ENCODE measurements around the gene PTRH1. TPM values are rescaled to one million over a fixed set of nuclear protein-coding genes. Genes with fewer than 3 reads are reported as not detected.

The PTRH1 gene
- 10 to 100 TPM in 2 of 5 donors, 1 to 10 TPM in 3; 2.9 to 50.4 (median 10.0) TPM for total RNA-seq
- 10 to 100 TPM; 13.3 to 23.4 (median 21.4) TPM for polyA plus RNA-seq
- long read RNA-seq, donor 1, transcript PTRH1-208 (5 exons, 814 nt) = major isoform, 5 of 5 reads
- long read RNA-seq, donor 1, partial matches to known transcripts = 0 of 5 reads
- long read RNA-seq, donor 1, other reads (novel, unspliced or antisense) = 0 of 5 reads
- long read RNA-seq, donor 2, transcript PTRH1-208 (5 exons, 814 nt) = major isoform, 6 of 6 reads
- long read RNA-seq, donor 2, partial matches to known transcripts = 0 of 6 reads
- long read RNA-seq, donor 2, other reads (novel, unspliced or antisense) = 0 of 6 reads
- long read RNA-seq, donor 3, partial matches to known transcripts = 0 of 4 reads
- long read RNA-seq, donor 3, other reads (novel, unspliced or antisense) = 0 of 4 reads
- long read RNA-seq, donor 4 = 0 reads
- long read RNA-seq, donor 5, transcript PTRH1-208 (5 exons, 814 nt) = major isoform, 6 of 15 reads
- long read RNA-seq, donor 5, partial matches to known transcripts = 9 of 15 reads
- long read RNA-seq, donor 5, other reads (novel, unspliced or antisense) = 0 of 15 reads
- long read RNA-seq, donor 6, transcript PTRH1-208 (5 exons, 814 nt) = major isoform, 19 of 95 reads
- long read RNA-seq, donor 6, partial matches to known transcripts = 74 of 95 reads
- long read RNA-seq, donor 6, other reads (novel, unspliced or antisense) = 0 of 95 reads
- long read RNA-seq, donor 7, transcript PTRH1-208 (5 exons, 814 nt) = major isoform, 8 of 11 reads
- long read RNA-seq, donor 7, partial matches to known transcripts = 0 of 11 reads
- long read RNA-seq, donor 7, other reads (novel, unspliced or antisense) = 0 of 11 reads
- long read RNA-seq, donor 8, transcript PTRH1-208 (5 exons, 814 nt) = major isoform, 5 of 5 reads
- long read RNA-seq, donor 8, partial matches to known transcripts = 0 of 5 reads
- long read RNA-seq, donor 8, other reads (novel, unspliced or antisense) = 0 of 5 reads
- long read RNA-seq, donor 9, partial matches to known transcripts = 0 of 3 reads
- long read RNA-seq, donor 9, other reads (novel, unspliced or antisense) = 0 of 3 reads
- long read RNA-seq, donor 10 = 0 reads

- DNase-seq = peak; percentile 97 to 99
- intact Hi-C loops (cut with DNase I; ENCODE audit: low total_unique reads) = no loop called here
- Histone ChIP-seq H3K27ac (peak within 1 kb of the TSS; percentile 75 to 89 (median 84)), H3K4me1 (peaks cover 16 to 25% (median 22%) of the 10 kb centered on the region in 4 donors), H3K27me3 (no peaks in the 10 kb centered on the region), H3K36me3 (no peaks in the 10 kb centered on the region), H3K9me3 (no peaks in the 10 kb centered on the region), H3K4me3 (peak within 1 kb of the TSS; percentile 62 to 85 (median 71))
- TF ChIP-seq EP300 (IDR thresholded peaks at IDR 0.05) (no peak), POLR2A (IDR thresholded peaks at IDR 0.05) (peak in 1 of 4 donors; percentile 24), POLR2AphosphoS5 (IDR thresholded peaks at IDR 0.05) (peak; percentile 51 to 85 (median 63))
- 4 to 6% (median 5%) methylated on average over 32 to 65 of the region's 65 CpGs for WGBS, 5 donors
These were observed at the start of gene PTRH1, which contains the start of gene TTC16 for GRCh38 chr9:127715470-127716337. PTRH1 (minus strand) TSS chr9:127715663; CDS start chr9:127715639, 24 bp downstream. TTC16 (plus strand) TSS chr9:127716079; CDS start chr9:127716146, 67 bp downstream.

GRCh38 chr9:127763918-127764384 lies 48.5 kb upstream of the PTRH1 start:
- peaks cover 0 to 36% (median 0%) of the 10 kb centered on the region in 3 donors for H3K27me3 ChIP-seq
- WGBS, 5 donors = 41 to 55% (median 49%) methylated on average over 7 of the region's 7 CpGs
- DNase-seq = peak; percentile 59 to 68
- H3K4me1 ChIP-seq = peaks cover 0 to 34% (median 14%) of the 10 kb centered on the region in 4 donors
- no peak overlapping the region for H3K4me3 ChIP-seq
- intact Hi-C loops (cut with DNase I; ENCODE audit: low total_unique reads) = no loop called here
- H3K9me3 ChIP-seq = no peaks in the 10 kb centered on the region
- H3K36me3 ChIP-seq = no peaks in the 10 kb centered on the region
- peak overlapping the region; percentile 11 to 68 (median 60) for H3K27ac ChIP-seq
- TF ChIP-seq POLR2A (IDR thresholded peaks at IDR 0.05) = no peak
- peak in 2 of 3 donors; percentile 58 to 63 for TF ChIP-seq POLR2AphosphoS5 (IDR thresholded peaks at IDR 0.05)
- TF ChIP-seq EP300 (IDR thresholded peaks at IDR 0.05) = peak; percentile 69
- peak in 3 of 7 experiments; percentile 9 to 45 (median 14) for TF ChIP-seq CTCF (IDR thresholded peaks at IDR 0.05)

- no peaks in the 10 kb centered on the region for H3K36me3 ChIP-seq
These were observed 46.7 kb upstream of the PTRH1 start for GRCh38 chr9:127762111-127762676.

More at GRCh38 chr9:127762111-127762676, 46.7 kb upstream of the PTRH1 start:
- peak in 1 of 2 donors; percentile 59 for DNase-seq
- Histone ChIP-seq H3K4me3 (peak overlapping the region in 1 of 4 donors; percentile 10), H3K27me3 (peaks cover 0 to 40% (median 0%) of the 10 kb centered on the region in 3 donors), H3K9me3 (no peaks in the 10 kb centered on the region), H3K27ac (peak overlapping the region in 4 of 5 donors; percentile 42 to 68 (median 62)), H3K4me1 (peaks cover 0 to 21% (median 14%) of the 10 kb centered on the region in 4 donors)
- TF ChIP-seq CTCF (IDR thresholded peaks at IDR 0.05) (no peak), POLR2AphosphoS5 (IDR thresholded peaks at IDR 0.05) (no peak), EP300 (IDR thresholded peaks at IDR 0.05) (no peak), POLR2A (IDR thresholded peaks at IDR 0.05) (no peak)
- intact Hi-C loops (cut with DNase I; ENCODE audit: low total_unique reads) = no loop called here
- 40 to 48% (median 42%) methylated on average over 16 of the region's 16 CpGs for WGBS, 5 donors

Measured in stomach (tissue), 19 donors.